WTC11 (cell line): ENCODE data around the gene KDM2B. TPM values are rescaled to one million over a fixed set of nuclear protein-coding genes. Genes with fewer than 3 reads are reported as not detected.
A peak's percentile ranks its signal among the peaks of the same experiment; 100 is the strongest.

Experiments used
- ATAC-seq: fragments of 200-7000 bp; cut with Tn5 transposase; 2 replicates; pipeline ENCODE4 v1.10.0; 2021; ENCODE audit warnings: mild to moderate bottlenecking, moderate library complexity
- CTCF ChIA-PET: fragments of 300-600 bp; sonication (Branson Sonifier 250); formaldehyde crosslinking; loops from one replicate; lab custom pipeline; 2021; ENCODE audit warnings: antibody characterized with exemption; lab: Charles Lee
- POLR2A ChIA-PET: fragments of 350-600 bp; sonication (Branson Sonifier 250); formaldehyde crosslinking; loops from one replicate; lab custom pipeline; 2021; ENCODE audit warnings: antibody characterized with exemption; lab: Charles Lee
- DNase-seq: peaks from one replicate; pipeline ENCODE4 v3.0.0; 2021; ENCODE audit warnings: low spot score
- H3K27ac Mint-ChIP-seq: 2 replicates; pipeline ENCODE4 v1.8.0; 2021; ENCODE audit warnings: mixed read lengths
- H3K27me3 Mint-ChIP-seq: 2 replicates; pipeline ENCODE4 v1.8.0; 2021; ENCODE audit warnings: low read depth, mild to moderate bottlenecking, moderate library complexity, mixed read lengths
- H3K36me3 Mint-ChIP-seq: 2 replicates; pipeline ENCODE4 v1.8.0; 2021; ENCODE audit warnings: mixed read lengths
- H3K4me1 Mint-ChIP-seq: 2 replicates; pipeline ENCODE4 v1.8.0; 2022; ENCODE audit warnings: mixed read lengths
- H3K4me3 Mint-ChIP-seq: 2 replicates; pipeline ENCODE4 v1.8.0; 2021; ENCODE audit warnings: mild to moderate bottlenecking, moderate library complexity, mixed read lengths
- H3K9me3 Mint-ChIP-seq: 2 replicates; pipeline ENCODE4 v1.8.0; 2021; ENCODE audit warnings: mixed read lengths
- ARID4B ChIP-seq: sonication (generic); formaldehyde crosslinking; IDR thresholded peaks from 2 replicates; pipeline ENCODE4 v1.8.0; 2023; ENCODE audit warnings: missing genetic modification reagents, mild to moderate bottlenecking, borderline replicate concordance
- CREM ChIP-seq: sonication (generic); formaldehyde crosslinking; IDR thresholded peaks from 2 replicates; pipeline ENCODE4 v1.8.1; 2022; ENCODE audit warnings: mild to moderate bottlenecking, missing genetic modification reagents, moderate library complexity
- CTCF ChIP-seq: fragments of 200-600 bp; IDR thresholded peaks from 2 replicates; pipeline ENCODE4 v1.8.0; 2022; ENCODE audit warnings: antibody characterized with exemption
- E2F5 ChIP-seq: sonication (generic); formaldehyde crosslinking; IDR thresholded peaks from 2 replicates; pipeline ENCODE4 v1.8.1; 2022; ENCODE audit warnings: mild to moderate bottlenecking, moderate library complexity, missing genetic modification reagents
- EMX1 ChIP-seq: fragments of 250-450 bp; sonication (Bioruptor Pico); IDR thresholded peaks from 2 replicates; pipeline ENCODE4 v1.8.0; 2021; ENCODE audit warnings: mild to moderate bottlenecking
- ERG ChIP-seq: fragments of 250-450 bp; sonication (Bioruptor Pico); IDR thresholded peaks from 2 replicates; pipeline ENCODE4 v1.8.0; 2021; ENCODE audit warnings: mild to moderate bottlenecking
- GTF2I ChIP-seq: fragments of 250-450 bp; sonication (Bioruptor Pico); conservative IDR thresholded peaks from 2 replicates; pipeline ENCODE4 v1.4.0; 2021; ENCODE audit warnings: mild to moderate bottlenecking
- JAZF1 ChIP-seq: fragments of 250-450 bp; sonication (Bioruptor Pico); IDR thresholded peaks from 2 replicates; pipeline ENCODE4 v1.9.0; 2021; ENCODE audit warnings: moderate library complexity, mild to moderate bottlenecking, inconsistent platforms
- KAT7 ChIP-seq: sonication (generic); formaldehyde crosslinking; IDR thresholded peaks from 2 replicates; pipeline ENCODE4 v1.8.1; 2023; ENCODE audit warnings: missing genetic modification reagents, mild to moderate bottlenecking, borderline replicate concordance
- MXD4 ChIP-seq: fragments of 250-450 bp; sonication (Bioruptor Pico); IDR thresholded peaks from 2 replicates; pipeline ENCODE4 v1.8.0; 2021; ENCODE audit warnings: mild to moderate bottlenecking, moderate library complexity, borderline replicate concordance
- PRRX2 ChIP-seq: fragments of 250-450 bp; sonication (Bioruptor Pico); IDR thresholded peaks from 2 replicates; pipeline ENCODE4 v1.8.0; 2021; ENCODE audit warnings: mild to moderate bottlenecking
- SOX15 ChIP-seq: fragments of 250-450 bp; sonication (Bioruptor Pico); IDR thresholded peaks from 2 replicates; pipeline ENCODE4 v1.9.0; 2021; ENCODE audit warnings: mild to moderate bottlenecking
- TCF7 ChIP-seq: sonication (generic); formaldehyde crosslinking; IDR thresholded peaks from 2 replicates; pipeline ENCODE4 v1.8.0; 2022; ENCODE audit warnings: mild to moderate bottlenecking, low read depth, missing genetic modification reagents, moderate library complexity
- TEAD4 ChIP-seq: sonication (generic); formaldehyde crosslinking; IDR thresholded peaks from 2 replicates; pipeline ENCODE4 v1.8.0; 2022; ENCODE audit warnings: mild to moderate bottlenecking, missing genetic modification reagents
- TP53 ChIP-seq: sonication (generic); formaldehyde crosslinking; IDR thresholded peaks from 2 replicates; pipeline ENCODE4 v1.8.1; 2023; ENCODE audit warnings: mild to moderate bottlenecking, missing genetic modification reagents
- ZBTB21 ChIP-seq: sonication (generic); formaldehyde crosslinking; IDR thresholded peaks from 2 replicates; pipeline ENCODE4 v1.8.1; 2023; ENCODE audit warnings: mild to moderate bottlenecking, missing genetic modification reagents, borderline replicate concordance
- ZNF121 ChIP-seq: sonication (generic); formaldehyde crosslinking; IDR thresholded peaks from 2 replicates; pipeline ENCODE4 v1.8.0; 2023; ENCODE audit warnings: missing genetic modification reagents
- ZNF263 ChIP-seq: sonication (generic); formaldehyde crosslinking; IDR thresholded peaks from 2 replicates; pipeline ENCODE4 v1.8.1; 2022; ENCODE audit warnings: low read depth, mild to moderate bottlenecking, moderate library complexity, missing genetic modification reagents
- total RNA-seq: library from RNA; stranded (reverse); gene quantifications from 3 replicates; pipeline ENCODE4 v1.2.3, GENCODE V29; 2021
- TF ChIP-seq, protein P1 (sequence below): sonication (generic); formaldehyde crosslinking; IDR thresholded peaks from 2 replicates; pipeline ENCODE4 v1.8.1; 2023; ENCODE audit warnings: mild to moderate bottlenecking, missing genetic modification reagents, moderate library complexity
- TF ChIP-seq, protein P2 (sequence below): sonication (generic); formaldehyde crosslinking; IDR thresholded peaks from 2 replicates; pipeline ENCODE4 v1.8.0; 2023; ENCODE audit warnings: missing genetic modification reagents

The KDM2B gene
- total RNA-seq, 1 experiment from 2014 or later, result 147 TPM

- TF ChIP-seq ARID4B (no peak), ZBTB21 (CRISPR knock-in tag) (no peak), MXD4 (CRISPR knock-in tag) (no peak), ERG (CRISPR knock-in tag) (no peak)
- TF ChIP-seq, all 79 proteins: peak for 0
Measured at GRCh38 chr12:121461048-121461447, 119.8 kb downstream of the KDM2B start (continued).

DNA sequence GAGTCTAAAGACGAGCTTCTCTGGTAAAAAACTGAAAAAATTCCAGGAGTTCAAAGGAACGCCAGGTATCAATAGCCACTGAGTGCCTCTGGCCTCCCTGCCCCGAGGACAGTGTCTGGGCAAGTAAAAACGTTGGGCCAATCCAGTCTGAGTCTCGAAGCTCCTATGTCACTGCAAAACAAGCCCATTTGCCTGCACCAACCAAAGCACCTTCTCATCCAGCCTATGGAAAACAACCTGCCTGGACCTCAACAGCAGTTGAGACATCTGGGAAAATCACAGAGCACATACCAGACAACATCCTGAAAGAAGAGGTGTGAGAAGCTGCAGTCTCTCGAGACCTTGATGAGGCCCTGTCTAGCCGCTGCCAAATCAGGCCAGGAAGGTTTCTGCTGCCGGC is 124.3 kb downstream of the KDM2B start:
- ChIA-PET POLR2A (no interaction called here), CTCF (interaction anchor here (0.7 to 8.7 kb wide), 2 partner anchors 12 to 13 kb away, joined by 3 to 71 read pairs; no protein-coding TSS in a partner anchor)
- H3K36me3 Mint-ChIP-seq, result peaks cover 22% of the 10 kb centered on the region
- no peak overlapping the region for H3K4me3 Mint-ChIP-seq
- ATAC-seq, result no peak
- DNase-seq, result no peak
- H3K27me3 Mint-ChIP-seq, result no peaks in the 10 kb centered on the region
- 0 out of 2 replicates have a peak, but pooled peaks cover 9% of the 10 kb centered on the region for H3K9me3 Mint-ChIP-seq
- TF ChIP-seq SOX15 (CRISPR knock-in tag), result no peak
- TF ChIP-seq E2F5, result no peak
- TF ChIP-seq CTCF, result no peak
- TF ChIP-seq, protein P1, sequence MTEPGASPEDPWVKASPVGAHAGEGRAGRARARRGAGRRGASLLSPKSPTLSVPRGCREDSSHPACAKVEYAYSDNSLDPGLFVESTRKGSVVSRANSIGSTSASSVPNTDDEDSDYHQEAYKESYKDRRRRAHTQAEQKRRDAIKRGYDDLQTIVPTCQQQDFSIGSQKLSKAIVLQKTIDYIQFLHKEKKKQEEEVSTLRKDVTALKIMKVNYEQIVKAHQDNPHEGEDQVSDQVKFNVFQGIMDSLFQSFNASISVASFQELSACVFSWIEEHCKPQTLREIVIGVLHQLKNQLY (CRISPR knock-in tag), result no peak
- no peak for TF ChIP-seq KAT7
- TF ChIP-seq PRRX2, result no peak
- TF ChIP-seq JAZF1 (CRISPR knock-in tag), result no peak
- no peak for TF ChIP-seq TEAD4 (CRISPR knock-in tag)
- no peak for TF ChIP-seq ZNF263
- no peak for TF ChIP-seq TP53
- H3K4me1 Mint-ChIP-seq, result peaks cover 27% of the 10 kb centered on the region
- peak overlapping the region; percentile 77 for H3K27ac Mint-ChIP-seq

DNA sequence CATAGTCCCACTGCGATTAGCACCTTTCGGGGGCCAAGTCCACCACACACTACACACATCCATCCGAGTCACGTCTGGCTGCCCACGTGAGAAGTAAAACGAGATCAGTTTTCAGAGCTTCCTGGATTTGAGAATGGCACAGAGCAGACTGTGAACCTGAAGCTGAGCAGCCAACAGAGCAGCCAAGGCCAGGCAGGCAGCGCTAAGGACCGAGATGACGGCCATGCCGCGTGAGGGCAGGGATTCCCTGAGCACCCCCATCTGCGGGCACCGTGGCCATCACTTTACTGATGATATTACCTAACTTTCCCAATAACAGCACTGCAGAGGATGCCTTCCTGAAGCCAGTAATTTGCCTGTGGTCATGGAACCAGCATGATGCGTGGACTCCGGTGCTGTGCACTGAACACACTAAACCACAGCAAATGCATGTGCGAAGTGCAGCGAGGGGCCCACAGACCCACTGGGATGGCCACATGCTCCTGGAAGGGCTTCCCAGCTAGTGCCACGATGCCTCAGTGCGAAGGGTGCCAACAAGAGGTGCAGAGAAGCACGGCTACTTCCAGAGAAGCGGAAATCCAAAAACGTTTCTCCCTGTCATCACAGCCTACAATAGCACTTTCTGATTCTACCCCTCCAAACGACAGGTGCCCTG is 124.9 kb downstream of the KDM2B start:
- Mint-ChIP-seq H3K27me3 (no peaks in the 10 kb centered on the region), H3K4me3 (no peak overlapping the region), H3K36me3 (peaks cover 26% of the 10 kb centered on the region), H3K9me3 (0 out of 2 replicates have a peak, but pooled peaks cover 9% of the 10 kb centered on the region), H3K4me1 (peaks cover 27% of the 10 kb centered on the region), H3K27ac (peak overlapping the region; percentile 77)
- ChIA-PET POLR2A (no interaction called here), CTCF (interaction anchor here (1.2 to 8.7 kb wide), 2 partner anchors 12 to 38 kb away, joined by 3 to 71 read pairs; no protein-coding TSS in a partner anchor)
- ATAC-seq, result no peak
- DNase-seq, result no peak
- TF ChIP-seq EMX1 (no peak), CREM (CRISPR knock-in tag) (no peak), KAT7 (no peak), SOX15 (CRISPR knock-in tag) (no peak), CTCF (no peak), GTF2I (no peak), ZNF121 (no peak), TCF7 (CRISPR knock-in tag) (no peak)
- TF ChIP-seq, protein P2, sequence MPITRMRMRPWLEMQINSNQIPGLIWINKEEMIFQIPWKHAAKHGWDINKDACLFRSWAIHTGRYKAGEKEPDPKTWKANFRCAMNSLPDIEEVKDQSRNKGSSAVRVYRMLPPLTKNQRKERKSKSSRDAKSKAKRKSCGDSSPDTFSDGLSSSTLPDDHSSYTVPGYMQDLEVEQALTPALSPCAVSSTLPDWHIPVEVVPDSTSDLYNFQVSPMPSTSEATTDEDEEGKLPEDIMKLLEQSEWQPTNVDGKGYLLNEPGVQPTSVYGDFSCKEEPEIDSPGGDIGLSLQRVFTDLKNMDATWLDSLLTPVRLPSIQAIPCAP (CRISPR knock-in tag), result no peak
